ENCODE data around the gene ZNF311. TPM values are rescaled to one million over a fixed set of nuclear protein-coding genes. Genes with fewer than 3 reads are reported as not detected.

ZNF311 gene
- total and polyA plus RNA-seq, 9 of the 15 experiments (the other 6 are each of a cell fraction or from before 2014, with no cell fraction given), result 5.1 to 10.0 (median 7.5) TPM

DNA sequence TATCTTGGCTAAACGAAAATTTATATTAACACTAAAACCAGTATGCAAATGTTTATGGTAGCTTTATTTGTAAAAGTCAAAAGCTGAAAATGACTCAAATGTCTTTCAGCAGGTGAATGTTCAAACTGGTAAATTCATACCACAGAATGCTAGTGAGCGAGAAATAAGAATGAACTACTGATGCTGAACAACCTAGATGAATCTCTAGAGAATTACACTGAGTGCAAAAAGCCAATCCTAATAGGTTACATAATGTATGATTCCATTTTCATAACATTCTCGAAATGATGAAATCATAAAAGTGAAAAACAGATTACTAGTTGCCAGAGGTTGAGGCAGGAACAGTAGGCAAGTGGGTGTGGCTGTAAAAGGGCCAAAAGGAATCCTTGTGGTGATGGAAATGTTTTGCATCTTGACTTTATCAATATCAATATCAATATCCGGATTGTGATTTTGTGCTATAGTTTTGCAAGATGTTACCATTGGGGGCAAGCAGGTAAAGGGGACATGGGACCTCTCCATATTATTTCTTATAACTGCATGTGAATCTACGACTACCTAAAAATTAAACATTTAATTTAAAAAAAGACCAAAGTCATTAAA is 26.1 kb downstream of the ZNF311 start (continued):
- TF ChIP-seq CREB1 (IDR thresholded peaks at IDR 0.05) (no peak), CREB1 (CRISPR knock-in tag; IDR thresholded peaks at IDR 0.05) (no peak), MEF2A (IDR thresholded peaks at IDR 0.05; ENCODE audit: control insufficient read depth, low read depth, low read length) (no peak), GTF2E2 (tag; IDR thresholded peaks at IDR 0.05) (no peak), GTF2A2 (tag; IDR thresholded peaks at IDR 0.05) (no peak), NCOR1 (IDR thresholded peaks at IDR 0.05) (no peak), WHSC1 (IDR thresholded peaks at IDR 0.05; ENCODE audit: low read length) (peak; percentile 27), EWSR1 (IDR thresholded peaks at IDR 0.05; ENCODE audit: borderline replicate concordance, low read depth, partially characterized antibody) (no peak), SREBF2 (CRISPR knock-in tag; IDR thresholded peaks at IDR 0.05) (no peak), MAZ (CRISPR knock-in tag; conservative IDR thresholded peaks at IDR 0.05 in 1 of 2, IDR thresholded peaks at IDR 0.05 in 1 of 2) (0 out of 4 replicates have a peak, but pooled peaks of 1 of the 2 experiments have one; percentile 22), TCF15 (CRISPR knock-in tag; IDR thresholded peaks at IDR 0.05) (no peak), HDAC6 (IDR thresholded peaks at IDR 0.05; ENCODE audit: low read depth, low read length) (no peak), HLTF (IDR thresholded peaks at IDR 0.05) (no peak), ZBTB7A (IDR thresholded peaks at IDR 0.05; ENCODE audit: borderline replicate concordance, control insufficient read depth, low read depth, low read length) (no peak), XRCC5 (IDR thresholded peaks at IDR 0.05; ENCODE audit: low read depth, low read length) (no peak), POLR2H (tag; IDR thresholded peaks at IDR 0.05; ENCODE audit: low read depth) (peak; percentile 36), MYC (IDR thresholded peaks at IDR 0.05; ENCODE audit: low read depth, low read length) (0 out of 2 replicates have a peak, but pooled peaks have one; percentile 9), MYC (CRISPR knock-in tag; IDR thresholded peaks at IDR 0.05; ENCODE audit: borderline replicate concordance, low read depth) (no peak), SMAD2 (IDR thresholded peaks at IDR 0.05; ENCODE audit: low read depth, low read length) (no peak)
- TF ChIP-seq, protein P1, sequence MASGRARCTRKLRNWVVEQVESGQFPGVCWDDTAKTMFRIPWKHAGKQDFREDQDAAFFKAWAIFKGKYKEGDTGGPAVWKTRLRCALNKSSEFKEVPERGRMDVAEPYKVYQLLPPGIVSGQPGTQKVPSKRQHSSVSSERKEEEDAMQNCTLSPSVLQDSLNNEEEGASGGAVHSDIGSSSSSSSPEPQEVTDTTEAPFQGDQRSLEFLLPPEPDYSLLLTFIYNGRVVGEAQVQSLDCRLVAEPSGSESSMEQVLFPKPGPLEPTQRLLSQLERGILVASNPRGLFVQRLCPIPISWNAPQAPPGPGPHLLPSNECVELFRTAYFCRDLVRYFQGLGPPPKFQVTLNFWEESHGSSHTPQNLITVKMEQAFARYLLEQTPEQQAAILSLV (tag; IDR thresholded peaks at IDR 0.05), result no peak; the same call in 1 of the 2 replicates
- TF ChIP-seq, protein P2, sequence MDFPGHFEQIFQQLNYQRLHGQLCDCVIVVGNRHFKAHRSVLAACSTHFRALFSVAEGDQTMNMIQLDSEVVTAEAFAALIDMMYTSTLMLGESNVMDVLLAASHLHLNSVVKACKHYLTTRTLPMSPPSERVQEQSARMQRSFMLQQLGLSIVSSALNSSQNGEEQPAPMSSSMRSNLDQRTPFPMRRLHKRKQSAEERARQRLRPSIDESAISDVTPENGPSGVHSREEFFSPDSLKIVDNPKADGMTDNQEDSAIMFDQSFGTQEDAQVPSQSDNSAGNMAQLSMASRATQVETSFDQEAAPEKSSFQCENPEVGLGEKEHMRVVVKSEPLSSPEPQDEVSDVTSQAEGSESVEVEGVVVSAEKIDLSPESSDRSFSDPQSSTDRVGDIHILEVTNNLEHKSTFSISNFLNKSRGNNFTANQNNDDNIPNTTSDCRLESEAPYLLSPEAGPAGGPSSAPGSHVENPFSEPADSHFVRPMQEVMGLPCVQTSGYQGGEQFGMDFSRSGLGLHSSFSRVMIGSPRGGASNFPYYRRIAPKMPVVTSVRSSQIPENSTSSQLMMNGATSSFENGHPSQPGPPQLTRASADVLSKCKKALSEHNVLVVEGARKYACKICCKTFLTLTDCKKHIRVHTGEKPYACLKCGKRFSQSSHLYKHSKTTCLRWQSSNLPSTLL (IDR thresholded peaks at IDR 0.05), result no peak
- TF ChIP-seq, protein P3, sequence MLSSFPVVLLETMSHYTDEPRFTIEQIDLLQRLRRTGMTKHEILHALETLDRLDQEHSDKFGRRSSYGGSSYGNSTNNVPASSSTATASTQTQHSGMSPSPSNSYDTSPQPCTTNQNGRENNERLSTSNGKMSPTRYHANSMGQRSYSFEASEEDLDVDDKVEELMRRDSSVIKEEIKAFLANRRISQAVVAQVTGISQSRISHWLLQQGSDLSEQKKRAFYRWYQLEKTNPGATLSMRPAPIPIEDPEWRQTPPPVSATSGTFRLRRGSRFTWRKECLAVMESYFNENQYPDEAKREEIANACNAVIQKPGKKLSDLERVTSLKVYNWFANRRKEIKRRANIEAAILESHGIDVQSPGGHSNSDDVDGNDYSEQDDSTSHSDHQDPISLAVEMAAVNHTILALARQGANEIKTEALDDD (IDR thresholded peaks at IDR 0.05), result peak; percentile 53; the same call in 1 of the 2 replicates
- TF ChIP-seq, protein P4, sequence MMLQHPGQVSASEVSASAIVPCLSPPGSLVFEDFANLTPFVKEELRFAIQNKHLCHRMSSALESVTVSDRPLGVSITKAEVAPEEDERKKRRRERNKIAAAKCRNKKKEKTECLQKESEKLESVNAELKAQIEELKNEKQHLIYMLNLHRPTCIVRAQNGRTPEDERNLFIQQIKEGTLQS (IDR thresholded peaks at IDR 0.05), result peak; percentile 77
- TF ChIP-seq, protein P4 (CRISPR knock-in tag; conservative IDR thresholded peaks at IDR 0.05), result no peak
